ENCODE results near the gene IGSF22.

GRCh38 chr11:18750944-18751343, 25.0 kb upstream of the IGSF22 start:
- TF ChIP-seq EZH2 (IDR thresholded peaks at IDR 0.05; ENCODE audit: low read depth, low read length, severe bottlenecking) = no peak
- no peak for TF ChIP-seq POLR2AphosphoS5 (IDR thresholded peaks at IDR 0.05; ENCODE audit: low read depth, low read length)
- TF ChIP-seq CTCF (IDR thresholded peaks at IDR 0.05; ENCODE audit: control extremely low read depth in 1 of 3, insufficient read depth in 1 of 3, low read depth in 1 of 3, low read length in 3 of 3) = no peak
- TF ChIP-seq NRF1 (IDR thresholded peaks at IDR 0.05; ENCODE audit: low read depth, low read length) = no peak
- TF ChIP-seq KDM4A (IDR thresholded peaks at IDR 0.05; ENCODE audit: low read depth, low read length, severe bottlenecking) = no peak
- no peak for TF ChIP-seq POLR2A (IDR thresholded peaks at IDR 0.05; ENCODE audit: control extremely low read depth in 1 of 2, low read depth in 2 of 2, low read length in 2 of 2)
- no peak for TF ChIP-seq BCL11A (IDR thresholded peaks at IDR 0.05; ENCODE audit: low read depth in 2 of 2, low read length in 2 of 2)
- no peak for TF ChIP-seq ZNF274 (IDR thresholded peaks at IDR 0.05; ENCODE audit: borderline replicate concordance, extremely low read depth, low read length)
